GM19193 (cell line): ENCODE results near the gene UTF1.

Source experiments
- POLR2A ChIP-seq: IDR thresholded peaks from 4 replicates; pipeline ENCODE4 v1.6.1; 2011; ENCODE audit not compliant: insufficient read depth, insufficient read length; ENCODE audit errors: extremely low read depth

UTF1 gene

GRCh38 chr10:133189726-133190125 lies 40.3 kb upstream of the UTF1 start:
- no peak for TF ChIP-seq POLR2A

GRCh38 chr10:133190225-133190624 lies 39.8 kb upstream of the UTF1 start:
- TF ChIP-seq POLR2A: no peak

- TF ChIP-seq POLR2A: no peak
Measured at GRCh38 chr10:133191651-133192050, 38.4 kb upstream of the UTF1 start.

- TF ChIP-seq POLR2A: no peak
Measured at GRCh38 chr10:133194151-133194550, 35.9 kb upstream of the UTF1 start.

GRCh38 chr10:133195096-133195495 lies 34.9 kb upstream of the UTF1 start:
- no peak for TF ChIP-seq POLR2A

GRCh38 chr10:133195611-133196010 lies 34.4 kb upstream of the UTF1 start:
- TF ChIP-seq POLR2A: no peak

GRCh38 chr10:133196221-133196915 lies 33.6 kb upstream of the UTF1 start:
- no peak for TF ChIP-seq POLR2A

GRCh38 chr10:133196936-133197758 lies 32.9 kb upstream of the UTF1 start:
- TF ChIP-seq POLR2A: no peak

DNA sequence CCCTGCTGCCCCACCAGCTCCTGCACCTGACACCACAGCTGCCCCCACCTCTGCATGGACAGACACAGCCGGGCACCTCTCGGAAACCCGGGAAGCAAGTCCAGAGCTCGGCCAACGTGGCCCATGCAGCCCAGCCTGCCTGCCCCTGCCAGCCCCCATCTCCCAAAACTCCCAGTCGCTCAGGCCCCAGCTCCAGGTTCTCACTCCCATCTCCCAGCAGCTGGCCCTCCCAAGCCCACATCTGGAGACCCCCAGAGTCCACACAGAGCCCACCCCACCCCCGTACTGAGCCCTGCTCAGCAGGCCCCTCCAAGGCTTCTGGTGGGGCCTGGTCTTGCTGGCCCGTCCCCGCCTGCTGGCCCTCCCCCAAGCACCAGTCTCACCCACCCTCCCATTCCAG lies 32.2 kb upstream of the UTF1 start:
- no peak for TF ChIP-seq POLR2A

DNA sequence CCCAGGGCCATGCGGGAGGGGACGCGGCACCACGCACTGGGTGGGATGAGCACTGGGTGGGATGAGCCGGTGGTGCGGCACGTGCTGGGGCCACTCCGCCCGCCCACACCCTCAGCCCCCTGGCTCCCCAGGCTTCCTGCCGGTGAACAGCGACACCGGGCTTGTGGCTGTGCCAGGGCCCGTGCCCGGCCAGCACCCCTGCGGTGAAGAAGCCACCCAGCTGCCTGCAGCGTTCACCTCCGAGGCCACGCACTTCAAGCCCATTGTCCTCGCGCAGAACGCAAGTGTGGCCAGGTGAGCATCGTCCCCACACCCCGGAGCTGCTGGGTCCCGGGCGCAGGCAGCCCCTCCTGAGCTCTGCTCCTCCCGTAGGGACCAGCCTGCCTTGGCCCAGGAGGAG lies 31.8 kb upstream of the UTF1 start:
- no peak for TF ChIP-seq POLR2A

- TF ChIP-seq POLR2A: no peak
Measured at GRCh38 chr10:133198621-133199487, 31.2 kb upstream of the UTF1 start.

GRCh38 chr10:133199488-133199885 lies 30.5 kb upstream of the UTF1 start:
- TF ChIP-seq POLR2A: no peak

DNA sequence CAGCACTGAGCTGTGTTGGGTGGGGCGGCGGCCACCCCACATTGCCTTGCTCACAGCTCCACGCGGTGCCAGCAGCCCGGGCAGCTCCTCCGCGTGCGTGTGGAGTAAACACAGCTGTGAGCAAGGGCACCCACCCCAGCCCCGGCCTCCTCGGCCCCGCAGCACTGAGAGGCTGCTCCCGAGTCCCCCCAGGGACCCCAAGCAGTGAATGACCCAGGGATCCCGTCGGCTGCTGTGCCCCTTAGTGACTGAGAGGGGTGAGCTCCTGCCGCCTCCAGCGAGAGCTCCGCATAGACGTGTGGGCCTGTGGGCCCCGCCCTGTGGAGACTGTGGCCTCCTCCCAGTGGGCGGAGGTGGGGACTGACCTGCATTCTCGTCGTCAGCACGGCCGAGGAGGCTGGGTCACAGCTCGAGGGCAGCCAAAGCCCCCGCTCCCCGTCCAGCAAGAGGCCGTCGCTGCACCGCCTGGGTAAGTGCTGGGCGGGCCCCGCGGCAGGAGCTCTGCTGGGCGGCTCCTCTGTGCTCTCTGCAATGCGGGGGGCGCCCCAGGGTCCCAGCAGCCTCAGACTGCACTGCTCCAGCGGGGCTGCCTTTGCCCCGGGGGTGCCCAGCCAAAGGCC lies 29.9 kb upstream of the UTF1 start:
- TF ChIP-seq POLR2A: no peak

GRCh38 chr10:133200621-133201031 lies 29.4 kb upstream of the UTF1 start:
- TF ChIP-seq POLR2A: no peak

DNA sequence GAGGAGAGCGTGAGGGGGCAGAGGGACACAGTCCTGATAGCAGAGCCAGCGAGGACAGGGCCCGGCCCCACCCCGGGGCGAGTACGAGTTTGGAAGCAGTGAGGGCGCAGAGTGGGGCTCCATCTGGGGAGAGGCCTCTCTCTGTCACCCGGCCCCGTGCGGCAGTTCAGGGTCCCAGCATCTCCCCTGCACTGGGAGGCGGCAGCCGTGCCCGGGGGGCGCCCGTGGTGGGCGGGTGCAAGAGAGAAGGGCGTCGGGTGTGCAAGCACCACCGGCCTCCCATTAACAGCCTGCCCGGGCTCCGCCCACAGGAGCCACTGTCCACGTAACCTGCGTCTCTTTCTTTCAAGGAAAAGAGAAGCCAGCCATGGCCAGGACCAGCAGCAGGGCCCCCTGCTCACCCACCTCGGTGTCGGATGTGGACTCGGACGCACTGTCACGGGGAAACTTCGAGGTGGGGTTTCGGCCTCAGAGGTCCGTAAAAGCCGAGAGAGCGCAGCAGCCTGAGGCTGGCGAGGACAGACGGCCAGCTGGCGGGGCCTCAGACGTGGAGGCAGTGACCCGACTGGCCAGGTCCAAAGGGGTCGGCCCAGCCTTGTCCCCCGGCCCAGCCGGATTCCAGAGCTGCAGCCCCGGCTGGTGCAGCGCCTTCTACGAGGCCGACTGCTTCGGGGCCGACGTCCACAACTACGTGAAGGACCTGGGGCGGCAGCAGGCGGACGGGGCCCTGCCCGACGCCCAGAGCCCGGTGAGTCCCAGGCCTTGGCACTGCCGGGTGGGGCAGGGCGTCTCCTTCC lies 28.7 kb upstream of the UTF1 start:
- no peak for TF ChIP-seq POLR2A
